ENCODE data around the gene TGFA.

TGFA gene

DNA sequence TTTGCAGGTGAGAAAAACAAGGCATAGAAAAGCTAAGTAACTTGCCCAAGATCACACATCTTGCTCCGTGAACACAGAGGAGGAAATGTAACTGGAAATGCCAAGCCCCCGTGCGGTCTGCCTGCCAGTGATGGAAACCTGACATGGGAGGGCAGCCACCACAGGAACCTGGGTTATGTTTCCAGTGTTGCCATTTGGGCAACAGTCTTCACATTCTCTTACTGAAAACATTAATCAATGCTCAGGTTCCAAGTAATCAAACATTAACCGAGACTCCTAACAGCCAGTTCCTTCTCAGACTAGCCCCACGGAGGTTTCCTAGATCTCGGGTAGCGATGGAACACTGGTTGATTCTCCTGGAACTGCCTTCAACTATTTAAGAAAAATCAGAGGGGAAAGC, 2.5 kb downstream of the TGFA start:
- Histone ChIP-seq H3K27ac (ENCODE audit: low read length) (no peak overlapping the region), H3K9ac (ENCODE audit: low read length) (no peak overlapping the region), H3K36me3 (ENCODE audit: control insufficient read depth, low read depth, low read length) (no peaks in the 10 kb centered on the region), H3K4me3 (ENCODE audit: low read length) (no peak overlapping the region), H3K27me3 (ENCODE audit: control insufficient read depth, insufficient read depth, low read length) (peaks cover 50% of the 10 kb centered on the region), H3K9me3 (ENCODE audit: control insufficient read depth, low read depth, low read length) (no peaks in the 10 kb centered on the region), H3K4me1 (ENCODE audit: control insufficient read depth, low read depth, low read length) (peaks cover 10% of the 10 kb centered on the region)

DNA sequence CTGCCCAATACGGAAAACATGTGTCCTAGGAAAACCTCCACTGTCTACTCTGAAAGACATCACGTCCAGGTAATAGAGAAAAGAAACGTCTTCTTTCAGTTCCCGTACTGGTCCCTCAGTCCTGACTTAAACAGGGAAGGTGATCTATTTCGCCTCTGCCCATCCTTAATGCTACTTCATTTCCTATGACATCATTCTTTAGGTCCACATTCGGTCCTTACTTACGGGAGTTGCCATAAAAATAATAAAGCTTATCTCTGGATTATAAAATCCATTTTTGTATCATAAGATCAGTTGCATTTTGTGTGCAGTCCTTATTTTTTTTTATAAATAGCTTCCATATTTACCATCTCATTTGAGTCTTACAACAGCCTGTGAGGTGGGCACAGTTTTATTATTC, 3.7 kb downstream of the TGFA start:
- Histone ChIP-seq H3K36me3 (ENCODE audit: control insufficient read depth, low read depth, low read length) (no peaks in the 10 kb centered on the region), H3K4me3 (ENCODE audit: low read length) (no peak overlapping the region), H3K9ac (ENCODE audit: low read length) (no peak overlapping the region), H3K4me1 (ENCODE audit: control insufficient read depth, low read depth, low read length) (peaks cover 10% of the 10 kb centered on the region), H3K27me3 (ENCODE audit: control insufficient read depth, insufficient read depth, low read length) (peaks cover 47% of the 10 kb centered on the region), H3K27ac (ENCODE audit: low read length) (no peak overlapping the region), H3K9me3 (ENCODE audit: control insufficient read depth, low read depth, low read length) (no peaks in the 10 kb centered on the region)

DNA sequence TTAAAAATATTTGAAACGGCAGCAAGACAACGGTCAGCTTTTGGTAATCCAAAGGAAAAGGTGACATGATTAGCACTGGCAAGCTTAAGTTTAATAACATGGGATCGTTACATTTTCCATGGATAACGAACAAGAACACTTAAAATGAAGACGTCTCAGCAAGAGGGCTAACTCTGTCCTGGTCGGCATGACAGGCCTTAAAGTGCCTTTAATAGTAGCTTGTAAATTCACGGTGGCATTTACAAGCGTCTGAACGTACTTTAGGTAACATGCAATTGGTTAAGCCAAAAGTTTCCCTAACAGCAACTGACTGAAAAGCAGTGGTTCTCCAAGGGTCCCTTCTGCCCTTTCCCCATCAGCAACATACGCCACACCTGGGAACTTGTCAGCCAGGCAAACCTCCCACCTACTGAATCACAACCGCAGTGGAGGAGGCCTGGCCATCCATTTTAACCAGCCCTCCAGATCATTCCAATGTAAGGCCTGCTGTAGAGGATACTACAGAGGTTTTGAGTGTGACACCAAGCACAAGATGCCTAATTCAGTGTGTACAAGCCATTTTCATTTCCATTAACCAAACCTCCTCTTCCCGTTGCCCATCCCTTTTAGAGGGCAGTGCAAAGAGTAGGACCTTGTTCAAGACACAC, 4.4 kb downstream of the TGFA start:
- no peak overlapping the region for H3K4me3 ChIP-seq (ENCODE audit: low read length)
- H3K27me3 ChIP-seq (ENCODE audit: control insufficient read depth, insufficient read depth, low read length) = peaks cover 39% of the 10 kb centered on the region
- H3K9me3 ChIP-seq (ENCODE audit: control insufficient read depth, low read depth, low read length) = no peaks in the 10 kb centered on the region
- no peaks in the 10 kb centered on the region for H3K36me3 ChIP-seq (ENCODE audit: control insufficient read depth, low read depth, low read length)
- H3K27ac ChIP-seq (ENCODE audit: low read length) = no peak overlapping the region
- no peak overlapping the region for H3K9ac ChIP-seq (ENCODE audit: low read length)
- peaks cover 4% of the 10 kb centered on the region for H3K4me1 ChIP-seq (ENCODE audit: control insufficient read depth, low read depth, low read length)

DNA sequence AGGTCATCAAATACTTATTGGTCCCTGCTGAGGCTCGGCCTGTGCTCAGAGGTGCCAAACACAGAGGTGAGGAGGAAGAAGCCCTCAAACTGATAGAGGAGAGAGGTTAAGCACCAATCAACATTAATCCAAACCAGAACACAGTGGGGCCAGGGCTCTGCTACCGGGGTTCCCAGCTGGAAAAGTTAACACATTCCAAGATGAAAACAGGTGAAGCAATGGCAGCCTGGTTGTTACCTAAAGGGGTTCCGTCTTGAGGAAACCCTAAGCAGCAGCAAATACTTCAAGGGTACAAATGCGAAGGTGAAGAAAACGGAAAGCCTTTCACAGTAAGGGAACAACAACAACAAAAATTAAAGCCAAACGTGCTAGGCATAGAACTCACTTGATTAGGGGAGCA, 5.4 kb downstream of the TGFA start:
- no peak overlapping the region for H3K9ac ChIP-seq (ENCODE audit: low read length)
- no peaks in the 10 kb centered on the region for H3K9me3 ChIP-seq (ENCODE audit: control insufficient read depth, low read depth, low read length)

GRCh38 chr2:70546885-70547284, 6.7 kb downstream of the TGFA start:
- no peak overlapping the region for H3K4me3 ChIP-seq (ENCODE audit: low read length)
- H3K9me3 ChIP-seq (ENCODE audit: control insufficient read depth, low read depth, low read length) = no peaks in the 10 kb centered on the region
- no peaks in the 10 kb centered on the region for H3K36me3 ChIP-seq (ENCODE audit: control insufficient read depth, low read depth, low read length)
- no peaks in the 10 kb centered on the region for H3K4me1 ChIP-seq (ENCODE audit: control insufficient read depth, low read depth, low read length)
- no peak overlapping the region for H3K9ac ChIP-seq (ENCODE audit: low read length)
- no peak overlapping the region for H3K27ac ChIP-seq (ENCODE audit: low read length)
- peaks cover 22% of the 10 kb centered on the region for H3K27me3 ChIP-seq (ENCODE audit: control insufficient read depth, insufficient read depth, low read length)

More for the DNA sequence above, 5.4 kb downstream of the TGFA start:
- Histone ChIP-seq H3K4me1 (ENCODE audit: control insufficient read depth, low read depth, low read length) (peaks cover 4% of the 10 kb centered on the region), H3K27me3 (ENCODE audit: control insufficient read depth, insufficient read depth, low read length) (peaks cover 35% of the 10 kb centered on the region), H3K36me3 (ENCODE audit: control insufficient read depth, low read depth, low read length) (no peaks in the 10 kb centered on the region), H3K27ac (ENCODE audit: low read length) (no peak overlapping the region), H3K4me3 (ENCODE audit: low read length) (no peak overlapping the region)

DNA sequence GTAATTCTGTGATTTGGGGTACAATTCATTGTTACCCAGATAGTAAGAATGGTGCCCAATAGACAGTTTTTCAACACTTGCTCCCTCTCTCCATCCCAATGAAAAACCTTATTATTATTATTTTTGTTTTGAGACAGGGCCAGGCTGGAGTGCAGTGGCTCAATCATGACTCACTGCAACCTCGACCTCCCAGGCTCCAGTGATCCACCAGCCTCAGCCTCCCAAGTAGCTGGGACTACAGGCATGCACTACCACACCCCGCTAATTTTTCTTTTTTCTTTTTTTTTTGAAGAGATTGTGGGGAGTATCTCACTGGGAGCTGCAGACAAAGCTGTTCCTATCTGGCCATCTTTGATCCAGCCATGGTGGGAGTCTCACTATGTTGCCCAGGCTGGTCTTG, 7.2 kb downstream of the TGFA start:
- Histone ChIP-seq H3K4me3 (ENCODE audit: low read length) (no peak overlapping the region), H3K27ac (ENCODE audit: low read length) (no peak overlapping the region), H3K36me3 (ENCODE audit: control insufficient read depth, low read depth, low read length) (no peaks in the 10 kb centered on the region), H3K9me3 (ENCODE audit: control insufficient read depth, low read depth, low read length) (no peaks in the 10 kb centered on the region), H3K4me1 (ENCODE audit: control insufficient read depth, low read depth, low read length) (no peaks in the 10 kb centered on the region), H3K27me3 (ENCODE audit: control insufficient read depth, insufficient read depth, low read length) (peaks cover 17% of the 10 kb centered on the region), H3K9ac (ENCODE audit: low read length) (no peak overlapping the region)

GRCh38 chr2:70541481-70542020, 12.1 kb downstream of the TGFA start:
- Histone ChIP-seq H3K27ac (ENCODE audit: low read length) (no peak overlapping the region), H3K27me3 (ENCODE audit: control insufficient read depth, insufficient read depth, low read length) (peaks cover 3% of the 10 kb centered on the region), H3K36me3 (ENCODE audit: control insufficient read depth, low read depth, low read length) (no peaks in the 10 kb centered on the region), H3K4me3 (ENCODE audit: low read length) (no peak overlapping the region), H3K9me3 (ENCODE audit: control insufficient read depth, low read depth, low read length) (no peaks in the 10 kb centered on the region), H3K4me1 (ENCODE audit: control insufficient read depth, low read depth, low read length) (no peaks in the 10 kb centered on the region), H3K9ac (ENCODE audit: low read length) (no peak overlapping the region)

DNA sequence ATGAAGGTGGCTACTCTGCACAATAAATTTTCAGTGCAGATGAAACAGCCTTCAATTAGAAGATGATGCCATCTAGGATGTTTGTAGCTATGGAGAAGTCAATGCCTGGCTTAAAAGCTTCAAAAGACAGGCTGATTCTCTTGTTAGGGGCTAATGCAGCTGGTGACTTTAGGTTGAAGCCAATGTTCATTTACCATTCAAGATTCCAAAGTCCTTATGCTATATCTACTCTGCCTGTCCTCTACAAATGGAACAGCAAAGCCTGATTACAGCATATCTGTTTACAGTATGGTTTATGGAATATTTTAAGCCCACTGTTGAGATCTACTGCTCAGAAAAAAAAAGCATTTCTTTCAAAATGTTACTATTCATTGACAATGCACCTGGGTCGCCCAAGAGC, 15.8 kb downstream of the TGFA start:
- Histone ChIP-seq H3K27ac (ENCODE audit: low read length) (no peak overlapping the region), H3K4me1 (ENCODE audit: control insufficient read depth, low read depth, low read length) (no peaks in the 10 kb centered on the region)

GRCh38 chr2:70536517-70537055, 17.0 kb downstream of the TGFA start:
- Histone ChIP-seq H3K27me3 (ENCODE audit: control insufficient read depth, insufficient read depth, low read length) (no peaks in the 10 kb centered on the region), H3K4me3 (ENCODE audit: low read length) (no peak overlapping the region), H3K36me3 (ENCODE audit: control insufficient read depth, low read depth, low read length) (no peaks in the 10 kb centered on the region), H3K27ac (ENCODE audit: low read length) (no peak overlapping the region), H3K9ac (ENCODE audit: low read length) (no peak overlapping the region), H3K4me1 (ENCODE audit: control insufficient read depth, low read depth, low read length) (no peaks in the 10 kb centered on the region), H3K9me3 (ENCODE audit: control insufficient read depth, low read depth, low read length) (no peaks in the 10 kb centered on the region)

More for the DNA sequence above, 15.8 kb downstream of the TGFA start:
- Histone ChIP-seq H3K27me3 (ENCODE audit: control insufficient read depth, insufficient read depth, low read length) (no peaks in the 10 kb centered on the region), H3K36me3 (ENCODE audit: control insufficient read depth, low read depth, low read length) (no peaks in the 10 kb centered on the region), H3K9me3 (ENCODE audit: control insufficient read depth, low read depth, low read length) (no peaks in the 10 kb centered on the region), H3K4me3 (ENCODE audit: low read length) (no peak overlapping the region), H3K9ac (ENCODE audit: low read length) (no peak overlapping the region)

- Histone ChIP-seq H3K27me3 (ENCODE audit: control insufficient read depth, insufficient read depth, low read length) (no peaks in the 10 kb centered on the region), H3K27ac (ENCODE audit: low read length) (no peak overlapping the region), H3K36me3 (ENCODE audit: control insufficient read depth, low read depth, low read length) (no peaks in the 10 kb centered on the region), H3K4me1 (ENCODE audit: control insufficient read depth, low read depth, low read length) (no peaks in the 10 kb centered on the region), H3K4me3 (ENCODE audit: low read length) (no peak overlapping the region), H3K9me3 (ENCODE audit: control insufficient read depth, low read depth, low read length) (no peaks in the 10 kb centered on the region), H3K9ac (ENCODE audit: low read length) (no peak overlapping the region)
These were observed 18.1 kb downstream of the TGFA start for GRCh38 chr2:70535573-70535972.

DNA sequence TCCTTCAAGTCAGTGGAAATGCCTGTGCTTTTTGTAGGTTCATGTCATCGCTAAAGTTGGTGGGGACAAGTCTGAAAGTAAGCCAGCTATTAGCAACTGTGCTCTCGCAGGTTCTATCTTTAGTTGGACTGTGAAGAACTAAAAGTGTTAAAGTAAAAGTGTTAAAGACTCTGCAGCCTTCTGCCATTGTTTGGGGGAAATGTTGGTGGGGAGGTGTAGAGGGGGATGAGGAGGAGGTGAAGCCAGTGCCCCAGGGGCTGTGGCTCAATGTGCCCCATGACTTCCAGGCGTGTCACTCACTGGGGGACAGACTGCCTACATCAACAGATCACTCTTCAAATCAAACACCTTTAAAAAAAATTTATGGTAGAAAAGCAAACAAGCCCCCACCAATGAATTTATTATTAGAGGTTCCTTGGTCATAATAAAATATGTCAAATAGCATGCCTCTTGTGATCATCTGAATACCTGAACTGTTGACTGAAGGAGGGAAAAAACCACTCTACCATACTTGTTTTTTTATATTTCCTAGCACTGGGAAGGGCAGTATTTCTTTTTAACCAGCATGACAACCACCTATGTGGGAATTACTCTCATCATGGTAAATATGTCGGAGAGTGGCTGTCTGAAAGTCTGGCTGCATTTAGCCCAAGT, 19.3 kb downstream of the TGFA start:
- no peaks in the 10 kb centered on the region for H3K36me3 ChIP-seq (ENCODE audit: control insufficient read depth, low read depth, low read length)
- H3K9me3 ChIP-seq (ENCODE audit: control insufficient read depth, low read depth, low read length) = no peaks in the 10 kb centered on the region
- no peak overlapping the region for H3K9ac ChIP-seq (ENCODE audit: low read length)
- no peaks in the 10 kb centered on the region for H3K4me1 ChIP-seq (ENCODE audit: control insufficient read depth, low read depth, low read length)
- no peak overlapping the region for H3K4me3 ChIP-seq (ENCODE audit: low read length)
- H3K27ac ChIP-seq (ENCODE audit: low read length) = no peak overlapping the region
- H3K27me3 ChIP-seq (ENCODE audit: control insufficient read depth, insufficient read depth, low read length) = no peaks in the 10 kb centered on the region
